Upper lobe of left lung (tissue), 4 donors: ENCODE data around the gene FRMD5.

Source experiments
- EP300 ChIP-seq, 4 donors: sonication (generic); formaldehyde crosslinking; IDR thresholded peaks; one replicate each; pipeline ENCODE4 v1.5.1; 2017; ENCODE audit warnings: antibody characterized with exemption in 4 of 4, control low read depth in 2 of 4
- POLR2A ChIP-seq, 4 donors: fragments of 450-650 bp; IDR thresholded peaks; one replicate each; pipeline ENCODE4 v1.5.1; 2016 to 2017; ENCODE audit warnings: antibody characterized with exemption in 4 of 4, mild to moderate bottlenecking in 2 of 4
- POLR2AphosphoS5 ChIP-seq, 2 donors: sonication (generic); formaldehyde crosslinking; IDR thresholded peaks; one replicate each; pipeline ENCODE4 v1.5.1; 2017; ENCODE audit warnings: antibody characterized with exemption in 2 of 2
- TF ChIP-seq, protein P1 (sequence below), 6 experiments: fragments of 450-650 bp in 4 of 6; fragments of 200-600 bp in 2 of 6; sonication (generic) in 2 of 6; IDR thresholded peaks; one replicate each; pipeline ENCODE4 v1.5.1; 2016 to 2019; ENCODE audit warnings: antibody characterized with exemption in 6 of 6

DNA sequence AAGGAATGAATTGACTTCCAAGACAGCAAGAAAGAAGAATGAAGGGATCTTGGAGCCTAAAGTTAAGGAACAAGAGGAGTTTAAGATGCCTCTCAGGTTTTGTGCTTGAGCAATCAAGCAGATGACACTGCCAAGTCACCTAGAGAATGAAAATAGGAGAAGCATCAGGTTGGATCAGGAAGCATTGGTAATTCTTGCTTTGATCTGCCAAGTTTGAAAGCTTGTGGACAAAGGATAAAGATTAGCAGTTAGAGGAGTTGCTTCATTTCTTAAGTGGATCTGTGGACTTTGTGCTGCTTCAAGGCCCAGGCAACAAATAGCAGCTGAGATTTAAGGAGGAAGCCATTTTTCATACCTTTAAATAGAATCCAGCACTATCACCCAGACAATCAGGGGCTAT lies 35.6 kb downstream of the FRMD5 start:
- TF ChIP-seq POLR2A (IDR thresholded peaks at IDR 0.05), result no peak
- TF ChIP-seq, protein P1, sequence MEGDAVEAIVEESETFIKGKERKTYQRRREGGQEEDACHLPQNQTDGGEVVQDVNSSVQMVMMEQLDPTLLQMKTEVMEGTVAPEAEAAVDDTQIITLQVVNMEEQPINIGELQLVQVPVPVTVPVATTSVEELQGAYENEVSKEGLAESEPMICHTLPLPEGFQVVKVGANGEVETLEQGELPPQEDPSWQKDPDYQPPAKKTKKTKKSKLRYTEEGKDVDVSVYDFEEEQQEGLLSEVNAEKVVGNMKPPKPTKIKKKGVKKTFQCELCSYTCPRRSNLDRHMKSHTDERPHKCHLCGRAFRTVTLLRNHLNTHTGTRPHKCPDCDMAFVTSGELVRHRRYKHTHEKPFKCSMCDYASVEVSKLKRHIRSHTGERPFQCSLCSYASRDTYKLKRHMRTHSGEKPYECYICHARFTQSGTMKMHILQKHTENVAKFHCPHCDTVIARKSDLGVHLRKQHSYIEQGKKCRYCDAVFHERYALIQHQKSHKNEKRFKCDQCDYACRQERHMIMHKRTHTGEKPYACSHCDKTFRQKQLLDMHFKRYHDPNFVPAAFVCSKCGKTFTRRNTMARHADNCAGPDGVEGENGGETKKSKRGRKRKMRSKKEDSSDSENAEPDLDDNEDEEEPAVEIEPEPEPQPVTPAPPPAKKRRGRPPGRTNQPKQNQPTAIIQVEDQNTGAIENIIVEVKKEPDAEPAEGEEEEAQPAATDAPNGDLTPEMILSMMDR (IDR thresholded peaks at IDR 0.05), result no peak
- no peak for TF ChIP-seq POLR2AphosphoS5 (IDR thresholded peaks at IDR 0.05)
- TF ChIP-seq EP300 (IDR thresholded peaks at IDR 0.05), result no peak
